SK-N-MC (cell line): ENCODE measurements around the gene PDYN.
A peak's percentile ranks its signal among the peaks of the same experiment; 100 is the strongest.

ENCODE experiments used
- DNase-seq: peaks from one replicate; pipeline ENCODE4 v3.0.0-alpha.2; 2011; ENCODE audit warnings: low read depth, low spot score
- H3K27ac ChIP-seq: fragments of 200-600 bp; sonication (generic); 2 replicates; pipeline ENCODE4 v1.5.1; 2016; ENCODE audit warnings: mixed run types
- H3K36me3 ChIP-seq: fragments of 200-600 bp; sonication (generic); 2 replicates; pipeline ENCODE4 v1.6.1; 2017; ENCODE audit warnings: antibody characterized with exemption, low read length, mixed read lengths; ENCODE audit not compliant: insufficient read depth
- H3K4me3 ChIP-seq: fragments of 200-600 bp; sonication (generic); 2 replicates; pipeline ENCODE4 v1.5.1; 2016
- H3K9ac ChIP-seq: fragments of 200-600 bp; sonication (generic); 2 replicates; pipeline ENCODE4 v1.8.0; 2017; ENCODE audit warnings: mixed run types, mixed read lengths; ENCODE audit not compliant: insufficient read length
- H3K9me3 ChIP-seq: fragments of 200-600 bp; sonication (generic); 2 replicates; pipeline ENCODE4 v1.6.1; 2017; ENCODE audit warnings: low read depth, mild to moderate bottlenecking, antibody characterized with exemption, low read length, moderate library complexity, mixed read lengths
- EZH2 ChIP-seq: fragments of 200-600 bp; sonication (generic); IDR thresholded peaks from one replicate; pipeline ENCODE4 v1.6.1; 2017; ENCODE audit warnings: antibody characterized with exemption
- FOXP2 ChIP-seq: optimal IDR thresholded peaks from 2 replicates; pipeline ENCODE3; 2011; ENCODE audit warnings: mild to moderate bottlenecking, moderate library complexity; ENCODE audit not compliant: insufficient read depth; ENCODE audit errors: extremely low read length, control extremely low read depth
- POLR2AphosphoS5 ChIP-seq: IDR thresholded peaks from 2 replicates; pipeline ENCODE4 v1.6.1; 2012; ENCODE audit warnings: mild to moderate bottlenecking, low read depth, low read length, borderline replicate concordance

The PDYN gene

GRCh38 chr20:1982686-1983085, 11.2 kb downstream of the PDYN start:
- H3K36me3 ChIP-seq: no peaks in the 10 kb centered on the region
- no peak overlapping the region for H3K4me3 ChIP-seq
- no peak overlapping the region for H3K9ac ChIP-seq
- H3K27ac ChIP-seq: no peak overlapping the region
- H3K9me3 ChIP-seq: no peaks in the 10 kb centered on the region
- DNase-seq: no peak
- TF ChIP-seq POLR2AphosphoS5: no peak
- TF ChIP-seq FOXP2: no peak
- no peak for TF ChIP-seq EZH2

- no peak overlapping the region for H3K9ac ChIP-seq
- no peak for TF ChIP-seq FOXP2
- TF ChIP-seq POLR2AphosphoS5: no peak
- no peak for TF ChIP-seq EZH2
Observed at GRCh38 chr20:1979106-1979778, 14.6 kb downstream of the PDYN start.

GRCh38 chr20:1975291-1975690, 18.6 kb downstream of the PDYN start:
- Histone ChIP-seq H3K9me3 (no peaks in the 10 kb centered on the region), H3K4me3 (no peak overlapping the region), H3K9ac (no peak overlapping the region), H3K36me3 (no peaks in the 10 kb centered on the region), H3K27ac (no peak overlapping the region)
- DNase-seq: no peak
- TF ChIP-seq POLR2AphosphoS5: no peak
- TF ChIP-seq FOXP2: no peak

More at GRCh38 chr20:1979106-1979778, 14.6 kb downstream of the PDYN start:
- H3K36me3 ChIP-seq: no peaks in the 10 kb centered on the region
- DNase-seq: no peak
- H3K27ac ChIP-seq: no peak overlapping the region
- no peaks in the 10 kb centered on the region for H3K9me3 ChIP-seq
- H3K4me3 ChIP-seq: no peak overlapping the region

- no peaks in the 10 kb centered on the region for H3K36me3 ChIP-seq
- TF ChIP-seq POLR2AphosphoS5 (no peak), EZH2 (no peak), FOXP2 (no peak)
- no peak overlapping the region for H3K9ac ChIP-seq
- no peak for DNase-seq
- no peaks in the 10 kb centered on the region for H3K9me3 ChIP-seq
- H3K4me3 ChIP-seq: no peak overlapping the region
- no peak overlapping the region for H3K27ac ChIP-seq
Observed at GRCh38 chr20:1973601-1974440, 20.0 kb downstream of the PDYN start.

- H3K4me3 ChIP-seq: no peak overlapping the region
- no peak overlapping the region for H3K9ac ChIP-seq
- no peak for DNase-seq
- TF ChIP-seq EZH2 (no peak), FOXP2 (no peak), POLR2AphosphoS5 (no peak)
- H3K36me3 ChIP-seq: no peaks in the 10 kb centered on the region
- no peaks in the 10 kb centered on the region for H3K9me3 ChIP-seq
- no peak overlapping the region for H3K27ac ChIP-seq
Observed at GRCh38 chr20:1971893-1972586, 21.8 kb downstream of the PDYN start.

DNA sequence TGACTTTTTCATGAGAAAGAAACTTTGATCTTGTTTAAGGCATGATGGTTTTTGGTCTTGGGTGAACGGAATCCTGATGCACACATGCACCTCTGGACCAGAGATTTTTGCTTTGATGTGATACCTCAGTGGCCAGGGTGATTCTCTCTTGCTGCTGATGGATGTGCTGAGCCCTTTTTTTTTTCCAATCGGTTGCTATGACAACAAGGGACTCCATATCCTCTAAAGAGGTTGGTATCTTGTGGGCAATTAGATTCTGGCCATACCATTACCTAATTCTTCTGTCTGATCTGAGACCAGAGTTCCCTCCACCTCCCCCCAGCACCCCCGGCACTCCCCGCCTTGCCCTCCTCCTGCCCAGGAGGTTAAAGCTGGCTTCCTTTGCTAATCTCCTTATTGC, 24.9 kb downstream of the PDYN start:
- TF ChIP-seq FOXP2 (no peak), EZH2 (no peak), POLR2AphosphoS5 (no peak)
- H3K9me3 ChIP-seq: no peaks in the 10 kb centered on the region
- H3K36me3 ChIP-seq: no peaks in the 10 kb centered on the region
- no peak overlapping the region for H3K4me3 ChIP-seq
- no peak for DNase-seq
- H3K27ac ChIP-seq: no peak overlapping the region
- H3K9ac ChIP-seq: no peak overlapping the region

GRCh38 chr20:1965520-1966351, 28.1 kb downstream of the PDYN start:
- Histone ChIP-seq H3K4me3 (peak overlapping the region; percentile 74), H3K27ac (peak overlapping the region; percentile 96), H3K36me3 (no peaks in the 10 kb centered on the region)

More at GRCh38 chr20:1965520-1966351, 28.1 kb downstream of the PDYN start:
- no peak for TF ChIP-seq FOXP2
- TF ChIP-seq EZH2: no peak
- TF ChIP-seq POLR2AphosphoS5: no peak
- peak; percentile 89 for DNase-seq
- Histone ChIP-seq H3K9me3 (no peaks in the 10 kb centered on the region), H3K9ac (peak overlapping the region; percentile 70)
